Measurements from ENCODE around the gene UBXN10. TPM values are rescaled to one million over a fixed set of nuclear protein-coding genes. Genes with fewer than 3 reads are reported as not detected.

The UBXN10 gene
- total RNA-seq, 1 donor from 2014 or later = 0.49 TPM

- DNase-seq (ENCODE audit: extremely low spot score in 2 of 2) = no peak
- Histone ChIP-seq H3K4me1 (no peaks in the 10 kb centered on the region), H3K9me3 (no peaks in the 10 kb centered on the region)
These were observed 43.7 kb upstream of the UBXN10 start for GRCh38 chr1:20142001-20142710.

GRCh38 chr1:20143318-20143717, 42.6 kb upstream of the UBXN10 start:
- Histone ChIP-seq H3K9me3 (no peaks in the 10 kb centered on the region), H3K27ac (no peak overlapping the region), H3K27me3 (no peaks in the 10 kb centered on the region), H3K4me3 (no peak overlapping the region), H3K4me1 (no peaks in the 10 kb centered on the region), H3K36me3 (no peaks in the 10 kb centered on the region)
- no peak for DNase-seq (ENCODE audit: extremely low spot score in 2 of 2)
- TF ChIP-seq POLR2A (IDR thresholded peaks at IDR 0.05) (no peak), POLR2AphosphoS5 (IDR thresholded peaks at IDR 0.05; ENCODE audit: insufficient read depth in 1 of 2, low read depth in 1 of 2) (no peak), CTCF (IDR thresholded peaks at IDR 0.05) (no peak)
- intact Hi-C loops (cut with DNase I) = no loop called here

More at GRCh38 chr1:20142001-20142710, 43.7 kb upstream of the UBXN10 start:
- Histone ChIP-seq H3K27me3 (no peaks in the 10 kb centered on the region), H3K4me3 (no peak overlapping the region), H3K36me3 (no peaks in the 10 kb centered on the region), H3K27ac (no peak overlapping the region)
- intact Hi-C loops (cut with DNase I) = no loop called here
- no peak for TF ChIP-seq POLR2A (IDR thresholded peaks at IDR 0.05)
- TF ChIP-seq POLR2AphosphoS5 (IDR thresholded peaks at IDR 0.05; ENCODE audit: insufficient read depth in 1 of 2, low read depth in 1 of 2) = no peak
- no peak for TF ChIP-seq CTCF (IDR thresholded peaks at IDR 0.05)

GRCh38 chr1:20143734-20144565, 41.9 kb upstream of the UBXN10 start:
- no peaks in the 10 kb centered on the region for H3K9me3 ChIP-seq
- H3K4me3 ChIP-seq = no peak overlapping the region
- no peaks in the 10 kb centered on the region for H3K27me3 ChIP-seq
- no peaks in the 10 kb centered on the region for H3K36me3 ChIP-seq
- DNase-seq (ENCODE audit: extremely low spot score in 2 of 2) = no peak
- no peak overlapping the region for H3K27ac ChIP-seq
- intact Hi-C loops (cut with DNase I) = no loop called here
- no peaks in the 10 kb centered on the region for H3K4me1 ChIP-seq
- TF ChIP-seq POLR2AphosphoS5 (IDR thresholded peaks at IDR 0.05; ENCODE audit: insufficient read depth in 1 of 2, low read depth in 1 of 2) (no peak), POLR2A (IDR thresholded peaks at IDR 0.05) (no peak), CTCF (IDR thresholded peaks at IDR 0.05) (no peak)

GRCh38 chr1:20147846-20148570, 37.9 kb upstream of the UBXN10 start:
- intact Hi-C loops (cut with DNase I) = no loop called here
- H3K36me3 ChIP-seq = no peaks in the 10 kb centered on the region
- H3K27ac ChIP-seq = no peak overlapping the region
- H3K9me3 ChIP-seq = no peaks in the 10 kb centered on the region
- H3K4me1 ChIP-seq = peaks cover 5% of the 10 kb centered on the region
- no peaks in the 10 kb centered on the region for H3K27me3 ChIP-seq
- no peak for DNase-seq (ENCODE audit: extremely low spot score in 2 of 2)
- H3K4me3 ChIP-seq = no peak overlapping the region
- TF ChIP-seq CTCF (IDR thresholded peaks at IDR 0.05) (no peak), POLR2AphosphoS5 (IDR thresholded peaks at IDR 0.05; ENCODE audit: insufficient read depth in 1 of 2, low read depth in 1 of 2) (no peak), POLR2A (IDR thresholded peaks at IDR 0.05) (no peak)

Measured in vagina (tissue), 2 donors.